HG02870 (cell line): Measurements from ENCODE around the gene APBA2.

ENCODE experiments used
- ATAC-seq: cut with Tn5 transposase; IDR thresholded peaks from one replicate; pipeline ENCODE4 v1.9.1; 2021; ENCODE audit warnings: mild to moderate bottlenecking, moderate library complexity; ENCODE audit not compliant: unreplicated experiment

Gene APBA2

DNA sequence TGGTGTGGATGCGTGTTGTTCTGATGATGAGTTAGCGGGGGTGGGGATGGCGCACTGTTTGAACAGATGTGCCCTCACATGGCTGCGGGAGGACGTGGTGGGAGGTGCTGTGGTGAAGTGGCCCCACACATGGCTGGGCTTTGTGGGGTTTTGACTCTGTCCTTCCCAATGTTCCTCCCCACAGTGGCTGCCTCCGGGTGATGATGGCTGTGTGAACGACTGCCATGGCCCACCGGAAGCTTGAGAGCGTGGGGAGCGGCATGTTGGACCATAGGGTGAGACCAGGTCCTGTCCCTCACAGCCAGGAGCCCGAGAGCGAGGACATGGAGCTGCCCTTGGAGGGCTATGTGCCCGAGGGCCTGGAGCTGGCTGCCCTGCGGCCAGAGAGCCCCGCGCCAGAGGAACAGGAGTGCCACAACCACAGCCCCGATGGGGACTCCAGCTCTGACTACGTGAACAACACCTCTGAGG is 167.9 kb downstream of the APBA2 start:
- no peak for ATAC-seq

DNA sequence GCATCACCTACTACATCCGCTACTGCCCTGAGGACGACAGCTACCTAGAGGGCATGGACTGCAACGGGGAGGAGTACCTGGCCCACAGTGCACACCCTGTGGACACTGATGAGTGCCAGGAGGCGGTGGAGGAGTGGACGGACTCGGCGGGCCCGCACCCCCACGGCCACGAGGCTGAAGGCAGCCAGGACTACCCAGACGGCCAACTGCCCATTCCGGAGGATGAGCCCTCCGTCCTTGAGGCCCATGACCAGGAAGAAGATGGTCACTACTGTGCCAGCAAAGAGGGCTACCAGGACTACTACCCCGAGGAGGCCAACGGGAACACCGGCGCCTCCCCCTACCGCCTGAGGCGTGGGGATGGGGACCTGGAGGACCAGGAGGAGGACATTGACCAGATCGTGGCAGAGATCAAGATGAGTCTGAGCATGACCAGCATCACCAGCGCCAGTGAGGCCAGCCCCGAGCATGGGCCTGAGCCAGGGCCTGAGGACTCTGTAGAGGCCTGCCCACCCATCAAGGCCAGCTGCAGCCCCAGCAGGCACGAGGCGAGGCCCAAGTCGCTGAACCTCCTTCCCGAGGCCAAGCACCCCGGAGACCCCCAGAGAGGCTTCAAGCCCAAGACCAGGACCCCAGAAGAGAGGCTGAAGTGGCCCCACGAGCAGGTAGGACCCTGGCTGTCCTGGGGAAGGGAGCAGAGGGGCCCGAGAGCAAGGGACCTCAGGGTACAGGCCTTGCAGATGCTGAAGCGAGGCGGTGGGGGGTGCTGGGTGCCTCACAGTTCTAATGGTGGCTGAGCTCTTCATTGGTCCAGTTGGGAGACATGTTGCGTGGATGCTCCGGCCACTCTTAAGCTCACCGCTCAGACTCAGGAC is 168.6 kb downstream of the APBA2 start:
- no peak for ATAC-seq

DNA sequence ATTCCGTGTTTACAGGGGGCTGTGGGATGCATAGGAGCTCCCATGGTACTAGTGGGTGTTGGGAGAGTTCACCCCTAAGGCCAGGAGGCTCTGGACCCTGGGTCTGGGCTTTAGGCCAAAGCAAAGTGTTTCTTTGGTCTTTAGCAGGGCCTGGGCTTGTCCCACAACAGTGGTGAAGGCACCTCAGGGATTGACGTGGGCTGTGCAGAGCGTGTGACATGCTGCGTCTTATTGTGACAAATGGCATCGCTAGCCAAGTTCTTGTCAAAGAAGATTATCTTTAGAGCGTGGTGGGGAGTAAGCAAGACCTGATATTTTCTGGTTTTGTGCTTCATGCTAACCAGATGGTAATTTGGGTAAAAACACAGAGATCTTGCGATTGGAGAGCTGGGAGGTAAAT is 170.1 kb downstream of the APBA2 start:
- no peak for ATAC-seq

DNA sequence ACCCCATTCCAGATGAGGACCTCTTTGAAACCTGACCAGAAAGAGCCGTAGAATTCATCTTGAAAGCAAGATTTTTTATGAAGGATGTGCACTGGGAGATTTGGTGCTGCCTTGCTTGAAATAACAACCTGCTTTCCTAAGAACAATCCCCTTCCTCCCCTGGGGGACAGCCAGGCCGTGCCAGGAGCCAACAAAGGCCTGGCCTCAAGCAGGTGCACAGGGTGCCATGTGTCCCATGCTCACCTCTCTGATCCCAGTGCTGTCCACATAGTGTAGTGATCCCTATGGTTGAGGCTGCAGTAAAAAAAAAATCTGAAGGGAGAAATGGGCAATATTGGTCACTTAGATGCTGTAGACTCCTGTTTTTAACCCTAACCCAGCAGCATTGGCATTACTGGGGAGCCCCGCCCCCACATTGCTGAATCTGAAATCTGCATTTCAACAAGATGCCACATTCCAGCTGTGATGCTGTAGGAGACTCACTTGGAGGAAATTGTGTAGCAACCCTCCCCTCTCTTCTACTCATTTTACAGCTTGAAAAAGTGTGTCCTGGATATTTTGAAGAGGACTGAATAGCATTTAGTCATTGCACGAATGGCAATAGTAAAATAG is 171.2 kb downstream of the APBA2 start:
- no peak for ATAC-seq

DNA sequence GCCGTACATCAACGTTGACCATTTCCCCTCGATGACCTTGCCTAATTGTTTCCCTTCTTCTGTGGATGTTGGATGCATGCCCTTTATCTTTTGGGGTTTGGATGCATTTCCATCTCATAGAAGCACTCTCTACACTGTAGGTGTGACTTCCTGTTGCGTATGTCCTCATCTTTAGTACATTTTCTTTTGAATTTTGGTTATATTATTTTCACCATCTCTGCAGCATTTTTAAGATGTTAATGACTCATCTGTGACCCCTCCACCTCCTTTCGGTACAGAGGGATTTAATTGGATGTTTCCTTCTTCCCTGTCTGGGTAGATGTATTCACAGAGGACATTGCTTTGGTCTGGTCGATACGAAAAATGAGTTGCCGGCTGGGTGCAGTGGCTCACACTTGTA is 172.1 kb downstream of the APBA2 start:
- ATAC-seq, result no peak

DNA sequence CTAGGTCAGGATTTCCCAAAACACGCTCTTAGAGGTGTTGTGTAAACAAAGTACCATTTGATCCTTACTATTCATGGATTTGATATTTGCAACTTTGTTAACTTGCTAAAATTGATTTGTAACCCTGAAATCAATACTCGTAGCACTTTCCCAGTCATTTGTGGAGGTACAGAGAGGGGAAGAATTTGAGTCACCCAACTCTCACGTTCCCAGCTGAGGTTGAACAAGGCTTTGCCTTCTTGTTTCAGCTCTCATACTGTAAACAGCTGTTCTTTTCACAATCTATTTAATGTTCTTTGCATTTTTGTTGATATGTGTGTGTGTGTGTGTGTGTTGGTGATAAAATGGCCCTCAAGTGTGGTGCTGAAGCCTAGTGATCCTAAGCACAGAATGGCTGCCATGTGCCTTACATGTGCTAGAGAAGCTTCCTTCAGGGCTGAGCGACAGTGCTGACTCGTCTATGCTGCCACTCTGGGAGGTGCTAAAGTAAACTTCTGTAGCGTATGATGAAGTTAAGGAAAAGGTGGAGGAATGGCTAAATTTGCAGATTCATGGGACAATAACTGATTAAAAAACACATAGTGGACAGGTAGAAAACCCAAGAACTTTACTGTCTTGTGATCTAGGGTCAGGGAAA is 173.2 kb downstream of the APBA2 start:
- ATAC-seq, result no peak

DNA sequence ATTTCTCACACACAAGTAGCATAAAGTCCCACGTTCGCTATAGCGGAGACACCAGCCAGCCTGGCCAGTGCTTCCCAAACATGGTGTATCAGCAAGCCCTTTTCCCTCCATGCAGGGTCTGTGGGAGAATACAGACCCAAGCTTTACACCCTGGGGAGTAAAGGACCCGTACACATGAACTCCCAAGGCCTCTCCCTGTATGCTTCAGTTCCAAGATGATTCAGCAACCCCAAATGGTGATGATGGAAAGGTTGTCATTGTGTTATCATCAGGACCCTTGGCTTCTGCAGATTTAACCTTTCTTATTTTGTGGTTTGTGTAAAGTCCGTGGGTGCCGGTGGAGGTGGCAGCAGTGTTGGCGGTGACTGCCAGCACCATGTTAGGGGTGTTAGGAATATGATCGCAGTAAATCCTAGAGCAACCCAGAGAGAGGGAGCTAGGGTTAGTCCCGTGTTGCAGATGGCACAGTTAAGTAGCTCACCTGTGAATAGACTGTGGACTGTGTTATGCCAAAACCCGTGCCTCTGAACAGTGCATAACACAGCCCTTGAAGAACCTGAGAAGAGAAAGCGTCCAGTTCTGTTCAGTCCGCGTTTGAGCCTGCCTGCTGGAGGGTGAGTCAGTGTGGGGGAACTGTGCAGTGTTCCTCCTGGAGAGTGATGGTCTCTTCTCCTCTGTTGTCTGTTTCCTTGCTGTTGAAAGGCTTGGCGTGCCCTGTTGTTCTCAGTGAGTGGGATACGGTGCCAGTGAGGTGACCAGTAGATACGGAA is 174.3 kb downstream of the APBA2 start:
- no peak for ATAC-seq

DNA sequence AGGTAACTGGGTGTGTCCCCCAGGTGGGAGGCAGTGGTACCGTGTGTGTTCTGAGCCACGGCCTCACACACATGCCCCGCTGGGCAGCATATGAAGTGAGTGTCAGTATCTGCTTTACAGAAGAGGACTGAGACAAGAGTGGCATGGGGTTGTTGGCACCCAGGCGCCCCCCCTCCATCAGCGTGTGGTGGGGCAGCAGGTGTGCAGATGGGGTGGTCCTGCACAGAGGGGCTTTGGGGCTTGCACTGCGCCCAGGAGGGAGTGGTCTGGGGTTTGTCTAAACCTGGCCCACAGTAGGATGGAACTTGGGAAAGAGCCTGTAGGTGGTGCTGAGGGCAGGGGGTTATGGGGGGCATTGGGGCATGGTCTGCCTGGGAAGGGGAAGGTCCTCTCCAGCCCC is 176.0 kb downstream of the APBA2 start:
- no peak for ATAC-seq

DNA sequence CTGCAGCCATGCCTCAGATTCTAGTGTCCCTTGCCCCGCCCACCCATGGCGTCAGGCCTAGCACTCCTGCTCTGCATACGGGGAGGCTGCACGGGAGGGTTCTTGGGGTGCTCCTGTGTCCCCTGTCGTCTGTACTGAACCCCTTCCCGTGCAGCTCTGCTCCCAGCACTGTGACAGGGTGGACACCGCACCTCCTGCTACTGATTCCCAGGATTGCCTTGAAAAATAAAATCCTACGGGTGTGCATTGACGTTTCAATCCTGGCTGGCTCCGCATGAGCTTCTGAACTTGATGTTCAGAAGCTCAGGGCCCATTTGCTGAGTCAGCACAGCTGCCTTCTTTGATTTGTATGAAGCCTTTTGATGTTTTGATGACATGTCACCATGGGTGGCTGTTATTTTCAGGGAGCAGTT is 176.4 kb downstream of the APBA2 start:
- ATAC-seq, result no peak

DNA sequence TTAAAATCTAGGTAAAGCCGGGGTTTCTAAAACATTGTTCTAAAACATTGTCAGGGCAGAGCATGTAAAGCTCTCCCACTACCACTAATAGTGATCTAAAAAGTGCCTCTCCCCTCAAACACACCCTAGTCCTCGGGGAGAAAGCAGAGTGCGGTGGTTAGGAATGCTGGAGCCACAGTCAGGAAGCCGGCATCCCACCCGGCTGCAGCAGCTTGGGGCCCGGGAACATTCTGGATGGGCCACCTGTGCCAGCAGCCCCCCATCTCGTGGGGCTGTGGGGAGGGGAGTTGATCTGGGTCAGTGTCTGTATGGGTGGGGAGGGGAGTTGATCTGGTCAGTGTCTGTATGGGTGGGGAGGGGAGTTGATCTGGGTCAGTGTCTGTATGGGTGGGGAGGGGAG is 176.9 kb downstream of the APBA2 start:
- ATAC-seq, result no peak

DNA sequence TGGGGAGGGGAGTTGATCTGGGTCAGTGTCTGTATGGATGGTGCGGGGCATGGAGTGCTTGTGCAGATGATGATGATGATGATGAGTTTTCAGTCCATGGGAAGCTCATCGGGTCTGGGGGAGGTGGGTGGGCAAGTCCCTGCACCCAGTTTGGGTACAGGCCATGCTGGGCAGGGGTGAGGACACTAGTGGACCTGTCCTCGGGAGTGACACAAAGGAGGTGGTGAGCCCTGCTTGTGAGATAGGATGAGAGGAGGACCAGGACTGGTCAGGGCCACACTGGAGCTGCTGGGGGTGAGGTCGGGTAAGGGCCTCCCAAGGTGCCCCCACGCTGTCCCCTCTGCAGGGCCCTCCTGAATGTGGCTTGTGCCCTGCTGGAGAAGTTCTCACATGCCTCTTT is 177.9 kb downstream of the APBA2 start:
- no peak for ATAC-seq

DNA sequence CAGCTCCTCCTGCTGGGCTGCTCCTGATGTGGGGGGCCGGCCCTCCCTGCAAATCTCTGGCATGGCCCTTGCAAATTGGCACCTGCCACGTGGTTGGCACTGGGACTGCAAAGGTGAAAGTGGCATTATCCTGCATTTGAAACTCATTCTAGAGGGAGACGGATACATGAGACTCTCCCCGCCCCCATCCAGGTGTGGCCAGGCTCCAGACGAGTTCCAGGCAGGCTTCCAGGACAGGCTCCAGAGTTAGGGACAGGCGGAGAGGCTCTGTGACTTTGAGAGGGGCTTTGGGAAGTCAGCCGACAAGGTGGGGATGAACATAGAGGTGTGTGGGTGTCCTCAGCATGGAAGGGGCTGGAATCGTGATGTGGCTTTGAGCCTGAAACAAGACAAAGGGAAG is 178.5 kb downstream of the APBA2 start:
- ATAC-seq, result no peak

DNA sequence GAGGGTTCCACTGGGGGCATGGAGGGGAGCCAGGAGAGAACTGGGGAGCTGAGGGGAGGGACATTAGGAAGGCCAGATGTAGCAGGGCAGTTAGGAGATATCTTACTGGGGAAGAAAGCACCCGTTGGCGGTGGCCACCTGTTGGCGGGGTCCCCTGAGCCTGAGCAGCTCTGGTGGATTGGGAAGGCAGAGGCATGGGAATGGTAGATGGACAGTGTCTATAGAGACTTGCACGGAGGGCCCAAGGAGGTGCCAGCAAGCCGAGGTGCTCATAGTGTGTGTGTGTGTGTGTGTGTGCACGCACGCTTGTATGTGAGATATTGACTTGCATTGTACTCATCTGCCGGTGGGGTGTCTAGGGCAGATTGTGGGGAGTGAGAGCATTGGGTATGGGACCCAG is 179.0 kb downstream of the APBA2 start:
- no peak for ATAC-seq

DNA sequence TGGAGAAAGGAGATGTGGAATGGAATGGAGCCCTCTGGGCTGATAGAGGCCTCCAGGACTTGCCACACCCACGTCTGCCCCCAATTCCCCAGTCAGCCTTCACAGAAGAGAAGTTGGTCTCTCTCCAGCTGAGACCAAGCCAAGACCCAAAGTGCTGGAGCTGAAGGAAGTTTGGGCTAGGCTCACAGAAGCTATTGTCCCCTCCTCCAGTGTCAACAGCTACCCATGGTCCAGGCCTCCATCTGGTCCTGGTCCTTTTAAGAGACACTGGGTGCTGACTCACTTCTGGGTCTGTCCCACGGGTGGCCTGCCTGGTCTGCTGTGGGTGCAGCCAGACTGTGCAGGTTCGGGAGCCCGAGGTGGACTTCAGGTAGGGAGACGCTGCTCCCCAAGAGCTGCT is 179.8 kb downstream of the APBA2 start:
- no peak for ATAC-seq

DNA sequence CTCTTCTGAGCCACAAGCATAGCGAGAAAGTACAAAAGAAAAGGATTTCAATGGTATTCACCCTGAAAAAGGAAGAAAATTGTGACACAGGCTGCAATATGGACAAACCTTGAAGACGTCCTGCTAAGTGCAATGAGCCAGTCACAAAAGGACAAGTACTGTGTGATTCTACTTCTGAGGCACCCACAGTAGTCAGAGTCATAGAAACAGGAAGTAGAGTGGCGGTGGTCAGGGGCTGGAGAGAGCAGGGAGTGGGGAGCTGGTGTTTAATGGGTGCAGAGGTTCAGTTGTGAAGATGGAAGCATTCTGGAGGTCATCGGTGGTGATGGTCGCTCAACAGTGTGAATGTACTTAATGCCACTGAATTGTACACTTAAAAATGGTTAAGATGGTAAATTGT is 180.5 kb downstream of the APBA2 start:
- ATAC-seq, result no peak

DNA sequence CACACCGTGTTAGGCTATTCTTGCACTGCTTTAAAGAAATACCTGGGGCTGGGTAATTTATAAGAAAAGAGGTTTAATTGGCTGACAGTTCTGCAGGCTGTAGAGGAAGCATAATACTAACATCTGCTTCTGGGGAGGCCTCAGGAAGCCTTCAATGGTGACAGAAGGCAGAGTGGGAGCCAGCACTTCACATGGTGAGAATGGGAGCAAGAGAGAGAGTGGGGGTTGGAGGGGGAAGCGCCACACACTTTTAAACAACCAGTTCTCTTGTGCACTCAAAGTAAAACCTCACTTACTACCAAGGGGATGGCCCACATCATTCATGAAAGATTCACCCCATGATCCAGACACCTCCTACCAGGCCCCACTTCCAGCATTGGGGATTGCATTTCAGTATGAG is 181.1 kb downstream of the APBA2 start:
- no peak for ATAC-seq

DNA sequence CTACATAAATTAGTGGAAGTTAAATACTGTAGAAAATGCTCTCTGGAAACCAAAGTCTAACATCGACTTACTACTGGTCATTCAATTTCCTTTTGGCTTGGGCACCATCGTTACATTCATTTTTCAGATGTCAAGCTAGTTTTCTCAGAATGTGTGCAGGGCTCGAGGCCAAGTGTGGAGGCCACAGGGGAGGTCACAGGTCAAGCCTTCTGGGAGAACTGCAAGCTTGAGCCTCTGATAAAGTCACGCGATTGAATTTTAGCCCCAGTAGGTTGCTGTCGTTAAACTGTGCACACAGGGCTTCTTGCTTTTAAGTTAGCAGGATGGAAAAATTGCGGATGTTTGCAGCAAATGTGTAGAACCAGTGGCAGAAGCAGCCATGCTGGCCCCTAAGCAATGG is 182.2 kb downstream of the APBA2 start:
- ATAC-seq, result no peak

DNA sequence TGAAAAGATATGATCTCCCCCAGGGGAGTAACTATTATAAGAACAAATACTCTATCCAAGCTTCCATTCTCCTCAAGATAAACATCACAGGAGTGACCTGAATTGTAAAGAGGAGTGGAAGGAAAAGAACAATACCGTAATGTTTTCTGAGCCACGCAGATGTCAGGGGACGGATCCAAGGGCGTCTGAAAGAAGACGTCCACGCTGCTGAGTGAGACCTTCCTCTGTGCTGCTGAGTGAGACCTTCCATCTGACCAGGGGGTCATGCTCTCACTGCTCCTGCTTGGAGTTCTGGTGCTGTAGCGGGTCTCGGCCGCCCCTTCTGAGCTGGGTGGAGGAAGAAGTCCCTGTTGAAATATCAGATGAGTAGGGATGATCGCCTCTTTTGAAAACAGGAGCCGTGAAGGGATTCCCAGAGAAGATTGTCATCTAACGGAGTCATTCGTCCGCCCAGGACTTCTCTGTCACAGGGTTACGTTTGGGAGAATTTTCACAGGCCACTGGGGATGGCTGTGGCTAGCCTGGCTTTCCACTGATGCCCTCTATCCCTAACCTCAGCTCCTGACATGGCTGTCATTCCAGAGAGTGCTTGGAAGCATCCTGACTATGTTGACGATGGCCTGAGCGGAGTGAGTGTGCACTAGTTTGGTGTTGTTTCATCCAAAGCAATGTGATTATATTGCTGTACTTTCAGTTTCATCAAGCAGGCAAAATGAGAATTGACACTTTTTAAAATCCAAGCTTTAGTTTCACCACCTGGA is 184.9 kb downstream of the APBA2 start:
- ATAC-seq, result no peak

DNA sequence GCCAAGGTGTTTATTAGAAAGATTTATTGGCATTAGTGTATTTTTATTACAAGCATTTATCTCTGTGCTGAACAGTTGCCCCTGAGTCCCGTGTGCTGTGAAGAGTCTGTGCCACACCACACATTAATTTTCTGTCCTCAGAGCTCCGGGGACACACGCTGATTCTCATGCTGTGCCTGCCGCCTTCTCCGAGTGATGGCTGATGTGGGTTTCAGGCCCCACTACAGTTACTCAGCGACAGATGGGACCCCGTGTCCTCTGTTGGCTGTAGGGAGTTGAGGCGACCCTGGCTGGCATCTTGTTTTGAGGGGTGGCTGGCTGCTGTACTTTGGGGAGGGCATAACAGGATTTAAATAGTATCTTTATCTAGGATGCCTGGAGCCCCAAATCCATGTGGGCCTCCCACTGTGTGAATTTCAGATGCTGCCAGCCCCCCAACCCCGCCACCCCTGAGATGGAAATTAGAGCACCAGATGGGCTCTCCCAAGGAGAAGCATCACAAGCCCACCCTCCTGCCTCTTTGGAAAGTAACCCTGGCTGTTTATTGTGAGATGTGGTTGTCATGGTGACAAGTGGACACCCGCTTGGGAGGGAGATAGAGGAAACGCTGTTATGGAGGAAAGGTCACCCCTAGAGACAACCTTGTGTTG is 185.6 kb downstream of the APBA2 start:
- ATAC-seq, result no peak

DNA sequence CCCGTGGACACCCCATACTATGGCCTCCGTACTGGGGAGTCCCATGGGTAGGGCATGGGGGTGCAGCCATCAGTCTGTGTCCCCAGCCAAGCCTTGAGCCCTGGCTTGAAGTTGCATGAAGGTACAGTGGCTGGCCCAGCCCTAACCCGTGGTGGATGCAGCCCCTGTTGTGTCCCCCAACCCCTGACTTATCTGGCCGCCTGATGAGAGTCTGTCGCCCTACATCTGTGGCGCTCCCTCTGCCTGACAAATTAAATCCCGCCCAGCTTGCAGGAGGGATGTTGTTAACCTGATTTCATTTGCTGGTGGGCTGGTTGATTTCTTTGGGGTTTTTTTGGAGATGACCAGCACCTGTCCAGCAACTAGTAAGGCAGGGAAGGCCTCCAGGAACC is 186.1 kb downstream of the APBA2 start:
- ATAC-seq, result no peak
